ENCODE measurements around the gene SNAPC2.
A peak's percentile ranks its signal among the peaks of the same experiment; 100 is the strongest.
"Not testable (repeated sequence)": the region's sequence is repeated elsewhere in the genome, so short reads cannot be mapped to it uniquely, and the experiment has no call there.

The SNAPC2 gene

DNA sequence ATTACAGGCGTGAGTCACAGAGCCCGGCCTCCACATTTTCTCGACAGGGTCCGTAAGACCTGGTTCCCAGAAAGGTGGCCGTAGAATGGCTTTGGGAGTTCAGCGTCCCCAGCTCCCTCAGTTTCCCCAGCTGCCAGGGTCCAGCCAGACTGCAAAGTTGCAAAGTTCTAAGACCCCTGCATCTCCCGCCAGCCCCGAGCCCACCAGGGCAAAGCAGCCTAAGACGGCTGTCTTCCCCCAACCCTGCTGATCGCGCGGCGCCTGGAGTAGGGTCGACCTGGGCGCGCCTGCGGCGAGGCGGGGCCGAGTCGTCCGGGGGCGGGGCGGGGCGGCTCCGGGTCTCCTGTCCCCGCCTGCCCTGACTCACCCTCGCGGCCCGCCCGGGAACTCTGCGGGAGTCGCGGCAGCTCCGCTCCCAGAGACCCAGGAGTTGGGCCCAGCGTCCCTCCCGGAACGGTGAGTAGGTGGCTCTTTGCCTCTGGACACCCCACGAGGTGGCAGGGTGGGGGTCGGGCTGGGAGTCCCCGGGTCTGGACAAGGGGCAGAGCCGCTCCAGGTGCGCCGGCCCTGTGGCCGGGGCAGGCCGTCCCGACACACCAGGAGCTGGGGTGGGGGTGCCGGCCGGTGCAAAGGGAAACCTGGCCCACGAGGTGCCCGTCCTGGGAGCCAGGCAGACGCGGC lies 31.9 kb upstream of the SNAPC2 start, which contains the start of gene LRRC8E:
TSS of gene LRRC8E (plus strand) at position 366 of the 681 bp plus-strand sequence. CDS start 7,094 bp downstream, outside the sequence.
- no peak for DNase-seq (ENCODE audit: low read depth in 4 of 4, low spot score in 1 of 4)

DNA sequence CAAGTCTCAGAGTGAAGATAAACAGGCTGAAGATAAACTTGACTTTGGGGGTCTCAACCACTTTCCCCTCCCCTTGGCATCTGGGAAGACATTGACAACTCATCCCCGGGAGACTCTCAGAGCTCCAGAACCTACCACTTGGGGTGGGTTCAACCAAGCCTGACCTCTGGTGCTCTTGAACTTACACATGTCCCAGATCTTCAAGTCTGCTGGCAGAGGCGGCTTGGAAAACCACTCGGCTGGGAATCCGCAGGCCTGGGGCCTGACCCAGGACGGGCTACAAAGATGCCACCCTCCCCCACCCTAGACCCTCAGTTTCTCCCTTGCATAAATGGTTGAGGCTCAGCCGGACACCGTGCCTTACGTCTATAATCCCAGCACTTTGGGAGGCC lies 31.3 kb upstream of the SNAPC2 start:
- DNase-seq (ENCODE audit: low read depth in 4 of 4, low spot score in 1 of 4): no peak

GRCh38 chr19:7893362-7894101 lies 26.6 kb upstream of the SNAPC2 start:
- not testable (repeated sequence) for DNase-seq (ENCODE audit: low read depth in 4 of 4, low spot score in 1 of 4)

DNA sequence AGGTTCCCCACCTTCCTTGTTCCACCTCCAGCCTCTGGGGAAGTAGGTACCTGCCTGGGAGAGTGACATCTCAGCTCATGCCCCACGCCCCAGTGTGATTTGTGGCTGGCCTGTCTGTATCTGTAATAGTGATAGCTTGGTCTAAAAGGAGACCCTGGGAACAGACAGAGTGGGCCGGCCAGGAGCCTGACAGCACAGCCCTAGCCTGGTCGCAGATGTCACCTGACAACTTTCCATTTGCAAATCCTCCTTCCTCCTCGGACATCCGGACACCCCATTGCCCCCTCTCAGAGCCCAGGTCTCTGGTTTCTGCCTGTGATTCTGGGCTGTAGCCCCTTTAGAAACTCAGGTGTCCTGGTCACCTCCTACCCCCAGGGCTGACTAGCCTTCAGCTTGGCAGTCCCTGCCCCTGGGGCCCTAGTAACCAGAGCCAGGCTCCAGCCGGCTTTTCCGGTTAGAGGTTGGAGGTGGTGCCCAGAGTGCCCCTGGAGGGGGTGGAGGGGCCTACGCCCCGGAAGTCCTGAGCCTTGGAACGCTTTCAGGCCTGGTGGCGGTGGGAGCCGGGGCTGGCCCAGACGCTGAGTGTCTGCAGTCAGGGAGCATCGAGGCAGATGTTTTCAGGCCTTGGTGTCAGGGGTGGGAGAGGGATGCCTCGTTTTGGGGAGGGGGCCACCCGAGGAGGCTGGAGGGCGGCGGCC lies 25.4 kb upstream of the SNAPC2 start:
- no peak for DNase-seq (ENCODE audit: low read depth in 4 of 4, low spot score in 1 of 4)

GRCh38 chr19:7895565-7895964 lies 24.6 kb upstream of the SNAPC2 start:
- DNase-seq (ENCODE audit: low read depth in 4 of 4, low spot score in 1 of 4): no peak

DNA sequence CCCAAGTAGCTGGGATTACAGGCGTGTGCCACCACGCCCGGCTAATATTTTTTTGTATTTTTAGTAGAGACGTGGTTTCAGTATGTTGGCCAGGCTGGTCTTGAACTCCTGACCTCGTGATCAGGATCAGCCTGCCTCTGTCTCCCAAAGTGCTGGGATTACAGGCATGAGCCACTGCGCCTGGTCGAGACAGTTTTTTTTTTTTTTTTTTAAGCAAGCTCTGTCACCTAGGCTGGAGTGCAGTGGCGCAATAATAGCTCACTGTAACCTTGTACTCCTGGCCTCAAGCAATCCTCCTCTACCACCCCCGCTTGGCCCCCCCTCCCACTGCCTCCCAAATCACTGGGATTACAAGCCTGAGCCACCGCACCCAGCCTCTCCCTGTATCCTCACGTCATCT lies 22.8 kb upstream of the SNAPC2 start:
- DNase-seq (ENCODE audit: low read depth in 4 of 4, low spot score in 1 of 4): no peak

DNA sequence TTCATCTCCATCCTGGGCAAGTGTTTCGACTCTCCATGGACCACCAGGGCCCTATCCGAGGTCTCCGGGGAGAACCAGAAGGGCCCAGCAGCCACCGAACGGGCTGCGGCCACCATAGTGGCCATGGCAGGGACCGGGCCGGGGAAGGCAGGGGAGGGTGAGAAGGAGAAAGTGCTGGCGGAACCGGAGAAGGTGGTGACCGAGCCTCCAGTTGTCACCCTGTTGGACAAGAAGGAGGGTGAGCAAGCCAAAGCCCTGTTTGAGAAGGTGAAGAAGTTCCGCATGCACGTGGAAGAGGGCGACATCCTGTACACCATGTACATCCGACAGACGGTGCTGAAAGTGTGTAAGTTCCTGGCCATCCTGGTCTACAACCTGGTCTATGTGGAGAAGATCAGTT lies 21.2 kb upstream of the SNAPC2 start:
- no peak for DNase-seq (ENCODE audit: low read depth in 4 of 4, low spot score in 1 of 4)

DNA sequence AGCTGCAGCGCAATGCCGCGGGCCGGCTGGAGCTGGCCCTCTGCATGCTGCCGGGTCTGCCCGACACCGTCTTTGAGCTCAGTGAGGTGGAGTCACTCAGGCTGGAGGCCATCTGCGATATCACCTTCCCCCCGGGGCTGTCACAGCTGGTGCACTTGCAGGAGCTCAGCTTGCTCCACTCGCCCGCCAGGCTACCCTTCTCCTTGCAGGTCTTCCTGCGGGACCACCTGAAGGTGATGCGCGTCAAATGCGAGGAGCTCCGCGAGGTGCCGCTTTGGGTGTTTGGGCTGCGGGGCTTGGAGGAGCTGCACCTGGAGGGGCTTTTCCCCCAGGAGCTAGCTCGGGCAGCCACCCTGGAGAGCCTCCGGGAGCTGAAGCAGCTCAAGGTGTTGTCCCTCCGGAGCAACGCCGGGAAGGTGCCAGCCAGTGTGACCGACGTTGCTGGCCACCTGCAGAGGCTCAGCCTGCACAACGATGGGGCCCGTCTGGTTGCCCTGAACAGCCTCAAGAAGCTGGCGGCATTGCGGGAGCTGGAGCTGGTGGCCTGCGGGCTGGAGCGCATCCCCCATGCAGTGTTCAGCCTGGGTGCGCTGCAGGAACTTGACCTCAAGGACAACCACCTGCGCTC lies 20.3 kb upstream of the SNAPC2 start:
- no peak for DNase-seq (ENCODE audit: low read depth in 4 of 4, low spot score in 1 of 4)

GRCh38 chr19:7900401-7900870 lies 19.7 kb upstream of the SNAPC2 start:
- DNase-seq (ENCODE audit: low read depth in 4 of 4, low spot score in 1 of 4): no peak

GRCh38 chr19:7900931-7901330 lies 19.2 kb upstream of the SNAPC2 start:
- DNase-seq (ENCODE audit: low read depth in 4 of 4, low spot score in 1 of 4): no peak

GRCh38 chr19:7901337-7901736 lies 18.8 kb upstream of the SNAPC2 start:
- no peak for DNase-seq (ENCODE audit: low read depth in 4 of 4, low spot score in 1 of 4)

GRCh38 chr19:7902796-7903243 lies 17.3 kb upstream of the SNAPC2 start:
- no peak for DNase-seq (ENCODE audit: low read depth in 4 of 4, low spot score in 1 of 4)

DNA sequence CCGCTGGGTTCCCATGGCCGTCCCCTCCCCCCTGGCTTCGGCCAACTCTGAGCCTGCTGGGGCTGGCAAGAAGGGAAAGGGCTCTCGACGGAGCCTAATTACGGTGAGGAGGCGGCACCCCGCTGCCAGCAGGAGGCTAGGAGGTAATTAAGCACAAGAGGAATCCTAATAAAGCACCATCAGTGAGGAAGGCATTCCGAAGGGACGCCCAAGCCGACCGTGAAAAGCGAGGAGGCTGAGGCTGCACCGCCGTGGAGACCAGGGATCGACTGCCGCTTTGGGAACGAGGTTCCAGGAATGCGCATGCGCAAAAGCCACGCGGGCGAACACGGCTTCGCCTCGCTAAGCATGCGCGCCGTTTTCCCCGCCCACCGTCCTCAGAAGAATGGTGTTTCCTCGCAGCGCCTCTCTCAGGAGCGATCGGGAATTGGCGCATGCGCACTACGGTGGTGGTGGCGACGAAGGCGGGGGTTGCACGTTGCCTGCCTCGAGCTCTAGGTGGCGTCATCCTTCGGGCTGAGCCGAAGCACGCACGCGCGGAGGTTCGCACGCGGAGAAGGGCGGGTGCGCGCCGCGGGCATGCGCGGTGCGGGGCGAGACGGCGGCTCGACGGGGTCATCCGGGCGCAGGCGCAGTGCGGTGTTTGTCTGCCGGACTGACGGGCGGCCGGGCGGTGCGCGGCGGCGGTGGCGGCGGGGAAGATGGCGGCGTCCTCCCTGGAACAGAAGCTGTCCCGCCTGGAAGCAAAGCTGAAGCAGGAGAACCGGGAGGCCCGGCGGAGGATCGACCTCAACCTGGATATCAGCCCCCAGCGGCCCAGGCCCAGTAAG lies 16.7 kb upstream of the SNAPC2 start, which contains the start of gene MAP2K7:
TSS of gene MAP2K7 (plus strand) at position 634 of the 830 bp plus-strand sequence. CDS start at position 702, 68 bp downstream.
- DNase-seq (ENCODE audit: low read depth in 4 of 4, low spot score in 1 of 4): peak; percentile 100

DNA sequence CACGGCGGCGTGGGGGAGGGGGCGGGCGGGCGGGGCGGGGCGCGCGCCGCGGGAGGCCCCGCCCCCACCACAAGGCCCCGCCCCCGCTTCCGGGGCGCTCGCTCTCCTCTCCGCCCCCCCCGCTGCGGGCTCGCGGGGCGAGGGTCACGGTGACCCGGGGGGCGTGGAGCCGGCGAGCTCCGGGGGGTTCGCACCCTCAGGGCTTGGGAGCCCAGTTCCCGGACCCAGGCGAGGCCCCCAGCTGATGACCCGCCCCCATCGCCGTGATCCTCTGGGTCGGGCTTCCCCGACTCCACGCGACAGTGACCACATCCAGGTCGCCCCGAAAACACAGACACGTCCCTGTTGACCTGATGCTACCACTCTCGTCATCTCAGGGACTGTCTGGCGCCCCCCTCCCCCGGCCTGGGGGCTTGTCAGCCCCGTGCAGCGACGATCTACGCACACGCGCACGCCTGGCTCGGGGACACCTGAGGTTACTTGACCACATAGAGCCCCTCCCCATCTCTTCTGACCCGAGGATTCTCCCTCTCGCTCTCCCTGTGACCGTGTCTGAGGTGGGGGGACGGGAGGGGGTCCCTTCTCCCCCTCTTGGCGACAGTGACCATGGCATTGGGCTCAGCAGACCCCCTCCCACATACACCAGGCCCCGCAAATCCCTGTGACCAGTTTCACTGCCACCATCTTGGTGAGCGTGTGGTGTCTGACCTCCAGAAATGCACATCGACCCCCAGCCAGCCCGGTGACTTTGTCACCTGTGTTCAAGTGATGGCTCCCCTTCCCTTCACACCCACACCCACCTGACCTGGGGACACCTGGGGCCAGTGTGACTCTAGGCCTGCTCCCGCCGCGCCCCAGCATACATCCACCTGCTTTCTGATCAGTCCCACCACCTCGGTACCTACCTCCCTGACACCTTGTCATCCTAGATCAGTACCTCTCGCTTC lies 15.8 kb upstream of the SNAPC2 start:
- peak in 1 of 4 experiments; percentile 38 for DNase-seq (ENCODE audit: low read depth in 4 of 4, low spot score in 1 of 4)

DNA sequence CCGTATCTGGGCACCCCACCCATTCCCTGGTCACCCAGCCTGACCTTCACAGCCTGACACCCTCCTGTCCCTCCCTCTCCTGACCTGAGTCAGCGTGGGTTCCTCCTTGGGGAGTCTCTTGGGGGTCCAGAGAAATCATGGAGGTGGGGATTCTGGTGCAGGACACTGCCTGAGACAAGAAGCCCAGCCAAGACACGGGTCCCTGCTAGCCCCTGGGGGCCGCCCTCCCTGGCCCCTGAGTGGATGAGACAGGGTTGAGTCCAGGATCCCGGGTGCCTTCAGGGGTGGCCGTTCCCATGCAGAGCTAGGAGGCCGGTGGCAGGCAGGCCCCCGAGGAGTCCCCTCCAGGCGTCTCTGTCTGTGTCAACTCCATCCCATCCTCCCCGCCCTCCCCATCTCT lies 14.9 kb upstream of the SNAPC2 start:
- no peak for DNase-seq (ENCODE audit: low read depth in 4 of 4, low spot score in 1 of 4)

DNA sequence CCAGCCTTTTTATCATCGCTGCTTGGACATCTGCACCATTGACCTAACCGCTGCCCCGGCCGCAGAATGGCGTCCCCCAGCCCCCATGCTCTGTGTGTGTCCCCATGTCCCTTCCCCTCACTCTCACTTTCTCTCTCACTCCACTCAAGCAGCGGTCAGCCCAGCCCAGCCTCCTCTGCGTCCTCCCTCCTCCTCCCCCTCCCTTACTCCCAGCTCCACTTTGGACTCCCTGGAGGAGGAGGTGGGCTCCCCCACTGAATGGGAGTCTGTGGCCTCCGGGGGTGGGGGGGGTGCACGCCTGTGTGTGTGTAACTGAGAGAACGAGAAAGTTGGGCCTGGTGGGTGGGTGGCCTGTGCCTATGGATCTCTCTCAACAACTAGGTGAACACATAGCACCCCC lies 14.3 kb upstream of the SNAPC2 start:
- no peak for DNase-seq (ENCODE audit: low read depth in 4 of 4, low spot score in 1 of 4)

DNA sequence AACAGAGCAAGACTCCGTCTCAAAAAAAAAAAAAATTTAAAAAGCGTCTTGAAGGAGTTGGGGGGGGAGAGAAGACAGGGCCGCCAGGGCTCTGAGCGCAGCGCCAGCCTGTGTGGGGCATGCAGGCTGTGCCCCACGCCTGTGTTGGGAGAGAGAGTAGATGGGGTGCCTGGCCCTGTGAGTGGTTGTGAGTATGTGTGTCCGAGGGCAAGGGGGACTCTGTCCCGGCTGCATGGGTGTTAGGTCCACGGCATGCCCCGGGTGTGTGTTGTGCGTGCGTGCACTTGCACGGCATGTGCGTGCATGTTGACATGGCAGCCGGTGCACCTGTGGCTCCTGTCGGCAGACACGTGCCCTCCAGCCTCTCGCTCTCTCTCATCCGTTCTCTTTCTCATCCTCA lies 13.0 kb upstream of the SNAPC2 start:
- no peak for DNase-seq (ENCODE audit: low read depth in 4 of 4, low spot score in 1 of 4)

GRCh38 chr19:7907544-7907943 lies 12.6 kb upstream of the SNAPC2 start:
- DNase-seq (ENCODE audit: low read depth in 4 of 4, low spot score in 1 of 4): no peak

DNA sequence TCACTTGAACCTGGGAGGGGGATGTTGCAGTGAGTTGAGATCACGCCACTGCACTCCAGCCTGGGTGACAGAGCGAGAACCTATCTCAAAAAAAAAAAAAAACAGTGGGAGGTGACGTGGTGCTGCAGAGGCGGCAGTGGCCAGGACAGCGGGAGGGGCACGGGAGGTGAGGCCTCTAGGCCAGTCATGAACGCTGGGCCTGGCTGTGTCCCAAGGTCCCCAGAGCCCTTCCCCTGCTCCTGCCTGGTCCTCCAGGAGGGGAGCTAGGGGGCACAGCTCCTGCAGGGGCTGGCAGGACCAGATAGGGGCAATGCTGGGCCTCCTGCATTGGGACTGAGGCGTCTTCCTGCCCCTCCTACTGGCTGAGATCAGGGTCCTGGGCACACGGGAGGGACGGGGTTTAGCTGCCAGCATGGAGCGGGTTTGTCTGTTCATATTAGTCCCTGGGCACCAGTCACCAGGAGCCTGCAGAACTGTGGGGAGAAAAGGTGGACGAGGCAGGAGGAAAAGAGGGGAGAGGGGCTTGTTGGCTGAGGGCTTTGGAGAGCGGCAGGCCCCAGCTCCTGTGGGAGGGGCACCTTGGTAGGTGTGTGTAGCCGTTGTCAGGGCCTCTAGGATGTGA lies 11.9 kb upstream of the SNAPC2 start:
- DNase-seq (ENCODE audit: low read depth in 4 of 4, low spot score in 1 of 4): no peak
